Measurements from ENCODE around the gene FCGR2B.
"Not testable (repeated sequence)": the region's sequence is repeated elsewhere in the genome, so short reads cannot be mapped to it uniquely, and the experiment has no call there.

The FCGR2B gene

GRCh38 chr1:161647507-161648360, 15.2 kb upstream of the FCGR2B start:
- DNase-seq (ENCODE audit: low read depth, low spot score): not testable (repeated sequence)

- not testable (repeated sequence) for DNase-seq (ENCODE audit: low read depth, low spot score)
These were observed 9.4 kb upstream of the FCGR2B start for GRCh38 chr1:161653541-161653940.

- DNase-seq (ENCODE audit: low read depth, low spot score): not testable (repeated sequence)
These were observed 9.0 kb upstream of the FCGR2B start for GRCh38 chr1:161653971-161654370.

GRCh38 chr1:161658524-161658923, 4.4 kb upstream of the FCGR2B start:
- DNase-seq (ENCODE audit: low read depth, low spot score): not testable (repeated sequence)

GRCh38 chr1:161661660-161662311, 1.2 kb upstream of the FCGR2B start:
- DNase-seq (ENCODE audit: low read depth, low spot score): not testable (repeated sequence)

GRCh38 chr1:161663569-161663968, 626 bp downstream of the FCGR2B start:
- not testable (repeated sequence) for DNase-seq (ENCODE audit: low read depth, low spot score)

GRCh38 chr1:161664689-161665088, 1.7 kb downstream of the FCGR2B start:
- DNase-seq (ENCODE audit: low read depth, low spot score): not testable (repeated sequence)

GRCh38 chr1:161671045-161672020, 8.4 kb downstream of the FCGR2B start:
- not testable (repeated sequence) for DNase-seq (ENCODE audit: low read depth, low spot score)

GRCh38 chr1:161673437-161673836, 10.5 kb downstream of the FCGR2B start:
- DNase-seq (ENCODE audit: low read depth, low spot score): not testable (repeated sequence)

GRCh38 chr1:161674447-161674846, 11.5 kb downstream of the FCGR2B start:
- not testable (repeated sequence) for DNase-seq (ENCODE audit: low read depth, low spot score)

- not testable (repeated sequence) for DNase-seq (ENCODE audit: low read depth, low spot score)
These were observed 12.0 kb downstream of the FCGR2B start for GRCh38 chr1:161674908-161675307.

- DNase-seq (ENCODE audit: low read depth, low spot score): no peak
These were observed 13.5 kb downstream of the FCGR2B start for GRCh38 chr1:161676441-161676840.

GRCh38 chr1:161676958-161677689, 14.2 kb downstream of the FCGR2B start:
- no peak for DNase-seq (ENCODE audit: low read depth, low spot score)

GRCh38 chr1:161678500-161678899, 15.6 kb downstream of the FCGR2B start:
- no peak for DNase-seq (ENCODE audit: low read depth, low spot score)

- no peak for DNase-seq (ENCODE audit: low read depth, low spot score)
These were observed 18.9 kb downstream of the FCGR2B start for GRCh38 chr1:161681879-161682278.

GRCh38 chr1:161688946-161689345, 26.0 kb downstream of the FCGR2B start:
- no peak for DNase-seq (ENCODE audit: low read depth, low spot score)

- DNase-seq (ENCODE audit: low read depth, low spot score): no peak
These were observed 28.9 kb downstream of the FCGR2B start for GRCh38 chr1:161691846-161692245.

- not testable (repeated sequence) for DNase-seq (ENCODE audit: low read depth, low spot score)
These were observed 30.2 kb downstream of the FCGR2B start for GRCh38 chr1:161693020-161693712.

- not testable (repeated sequence) for DNase-seq (ENCODE audit: low read depth, low spot score)
These were observed 35.4 kb downstream of the FCGR2B start for GRCh38 chr1:161698302-161698701.

- DNase-seq (ENCODE audit: low read depth, low spot score): no peak
These were observed 39.3 kb downstream of the FCGR2B start for GRCh38 chr1:161702250-161702649.
